Measurements from ENCODE around the gene MAL. TPM values are rescaled to one million over a fixed set of nuclear protein-coding genes. Genes with fewer than 3 reads are reported as not detected.

MAL gene
- total RNA-seq, 4 donors from 2014 or later: 6.5 to 29.4 (median 11.8) TPM

GRCh38 chr2:95071856-95072255 is 46.3 kb downstream of the MAL start:
- 78% methylated on average over 4 of the region's 4 CpGs for WGBS
- no peaks in the 10 kb centered on the region for H3K9me3 ChIP-seq
- H3K27me3 ChIP-seq: peaks cover 36% of the 10 kb centered on the region
- H3K4me1 ChIP-seq: peaks cover 5% of the 10 kb centered on the region
- TF ChIP-seq POLR2A (IDR thresholded peaks at IDR 0.05) (no peak), EP300 (IDR thresholded peaks at IDR 0.05) (no peak), CTCF (IDR thresholded peaks at IDR 0.05) (no peak), POLR2AphosphoS5 (IDR thresholded peaks at IDR 0.05) (no peak)
- no peak for DNase-seq (ENCODE audit: low spot score in 2 of 2)
- no peak overlapping the region for H3K27ac ChIP-seq
- H3K4me3 ChIP-seq: no peak overlapping the region
- H3K36me3 ChIP-seq: no peaks in the 10 kb centered on the region

GRCh38 chr2:95072424-95072823 is 46.9 kb downstream of the MAL start:
- H3K27ac ChIP-seq: no peak overlapping the region
- peaks cover 39% of the 10 kb centered on the region for H3K27me3 ChIP-seq
- no peak for TF ChIP-seq EP300 (IDR thresholded peaks at IDR 0.05)
- no peak for TF ChIP-seq POLR2AphosphoS5 (IDR thresholded peaks at IDR 0.05)
- TF ChIP-seq POLR2A (IDR thresholded peaks at IDR 0.05): no peak
- no peak for TF ChIP-seq CTCF (IDR thresholded peaks at IDR 0.05)
- 73% methylated on average over 3 of the region's 4 CpGs for WGBS
- H3K36me3 ChIP-seq: no peaks in the 10 kb centered on the region
- H3K4me3 ChIP-seq: no peak overlapping the region
- DNase-seq (ENCODE audit: low spot score in 2 of 2): no peak
- H3K9me3 ChIP-seq: no peaks in the 10 kb centered on the region
- H3K4me1 ChIP-seq: peaks cover 9% of the 10 kb centered on the region

GRCh38 chr2:95073856-95074662 is 48.6 kb downstream of the MAL start:
- Histone ChIP-seq H3K27me3 (peaks cover 39% of the 10 kb centered on the region), H3K9me3 (no peaks in the 10 kb centered on the region), H3K27ac (no peak overlapping the region), H3K4me1 (peaks cover 9% of the 10 kb centered on the region), H3K4me3 (no peak overlapping the region), H3K36me3 (no peaks in the 10 kb centered on the region)
- WGBS: 78% methylated on average over 16 of the region's 18 CpGs
- DNase-seq (ENCODE audit: low spot score in 2 of 2): no peak
- TF ChIP-seq POLR2AphosphoS5 (IDR thresholded peaks at IDR 0.05): no peak
- no peak for TF ChIP-seq EP300 (IDR thresholded peaks at IDR 0.05)
- no peak for TF ChIP-seq POLR2A (IDR thresholded peaks at IDR 0.05)
- TF ChIP-seq CTCF (IDR thresholded peaks at IDR 0.05): no peak

- Histone ChIP-seq H3K4me1 (peaks cover 9% of the 10 kb centered on the region), H3K9me3 (no peaks in the 10 kb centered on the region), H3K4me3 (no peak overlapping the region), H3K36me3 (no peaks in the 10 kb centered on the region), H3K27me3 (peaks cover 39% of the 10 kb centered on the region), H3K27ac (no peak overlapping the region)
- 66% methylated on average over 14 of the region's 15 CpGs for WGBS
- TF ChIP-seq POLR2AphosphoS5 (IDR thresholded peaks at IDR 0.05): no peak
- no peak for TF ChIP-seq EP300 (IDR thresholded peaks at IDR 0.05)
- no peak for TF ChIP-seq CTCF (IDR thresholded peaks at IDR 0.05)
- no peak for DNase-seq (ENCODE audit: low spot score in 2 of 2)
Observed at GRCh38 chr2:95074663-95075439, 49.3 kb downstream of the MAL start.

Measured in suprapubic skin (tissue), 4 donors.